ENCODE measurements around the gene SMYD1. TPM values are rescaled to one million over a fixed set of nuclear protein-coding genes. Genes with fewer than 3 reads are reported as not detected.

The SMYD1 gene
- total RNA-seq, 1 experiment from 2014 or later = not detected

- no peak overlapping the region for H3K27ac Mint-ChIP-seq (ENCODE audit: unreplicated experiment)
- H3K4me3 Mint-ChIP-seq (ENCODE audit: low read depth, unreplicated experiment) = no peak overlapping the region
- no peaks in the 10 kb centered on the region for H3K36me3 Mint-ChIP-seq (ENCODE audit: insufficient read depth, unreplicated experiment)
- DNase-seq = no peak
- no peaks in the 10 kb centered on the region for H3K9me3 Mint-ChIP-seq (ENCODE audit: low read depth, unreplicated experiment)
- H3K27me3 Mint-ChIP-seq (ENCODE audit: unreplicated experiment) = peaks cover 60% of the 10 kb centered on the region
- no peak for TF ChIP-seq CTCF (IDR thresholded peaks at IDR 0.05; ENCODE audit: unreplicated experiment)
- CTCF ChIA-PET = no interaction called here
- no TSS peak for BruUV-seq (replicated peaks)
- no peaks in the 10 kb centered on the region for H3K4me1 Mint-ChIP-seq (ENCODE audit: low read depth, unreplicated experiment)
- intact Hi-C loops (cut with micrococcal nuclease; ENCODE audit: unreplicated experiment) = no loop called here
These were observed 61.8 kb downstream of the SMYD1 start for GRCh38 chr2:88129313-88129959.

- no peaks in the 10 kb centered on the region for H3K36me3 Mint-ChIP-seq (ENCODE audit: insufficient read depth, unreplicated experiment)
- H3K27me3 Mint-ChIP-seq (ENCODE audit: unreplicated experiment) = peaks cover 60% of the 10 kb centered on the region
- intact Hi-C loops (cut with micrococcal nuclease; ENCODE audit: unreplicated experiment) = no loop called here
- no peaks in the 10 kb centered on the region for H3K4me1 Mint-ChIP-seq (ENCODE audit: low read depth, unreplicated experiment)
- no peak overlapping the region for H3K27ac Mint-ChIP-seq (ENCODE audit: unreplicated experiment)
- no peak for DNase-seq
- CTCF ChIA-PET = no interaction called here
- no peak overlapping the region for H3K4me3 Mint-ChIP-seq (ENCODE audit: low read depth, unreplicated experiment)
- BruUV-seq (replicated peaks) = no TSS peak
- no peaks in the 10 kb centered on the region for H3K9me3 Mint-ChIP-seq (ENCODE audit: low read depth, unreplicated experiment)
- TF ChIP-seq CTCF (IDR thresholded peaks at IDR 0.05; ENCODE audit: unreplicated experiment) = no peak
These were observed 63.8 kb downstream of the SMYD1 start for GRCh38 chr2:88131201-88131998.

GRCh38 chr2:88131999-88132368, 64.4 kb downstream of the SMYD1 start:
- Mint-ChIP-seq H3K4me3 (ENCODE audit: low read depth, unreplicated experiment) (no peak overlapping the region), H3K27ac (ENCODE audit: unreplicated experiment) (no peak overlapping the region), H3K9me3 (ENCODE audit: low read depth, unreplicated experiment) (no peaks in the 10 kb centered on the region), H3K27me3 (ENCODE audit: unreplicated experiment) (peaks cover 60% of the 10 kb centered on the region), H3K4me1 (ENCODE audit: low read depth, unreplicated experiment) (no peaks in the 10 kb centered on the region), H3K36me3 (ENCODE audit: insufficient read depth, unreplicated experiment) (no peaks in the 10 kb centered on the region)
- CTCF ChIA-PET = no interaction called here
- no TSS peak for BruUV-seq (replicated peaks)
- no peak for DNase-seq
- intact Hi-C loops (cut with micrococcal nuclease; ENCODE audit: unreplicated experiment) = no loop called here
- no peak for TF ChIP-seq CTCF (IDR thresholded peaks at IDR 0.05; ENCODE audit: unreplicated experiment)

- no peaks in the 10 kb centered on the region for H3K36me3 Mint-ChIP-seq (ENCODE audit: insufficient read depth, unreplicated experiment)
- CTCF ChIA-PET = interaction anchor here (1.2 kb wide), 1 partner anchor 73 kb away, joined by 3 read pairs; no protein-coding TSS in a partner anchor
- no peaks in the 10 kb centered on the region for H3K9me3 Mint-ChIP-seq (ENCODE audit: low read depth, unreplicated experiment)
- intact Hi-C loops (cut with micrococcal nuclease; ENCODE audit: unreplicated experiment) = no loop called here
- BruUV-seq (replicated peaks) = no TSS peak
- no peak for TF ChIP-seq CTCF (IDR thresholded peaks at IDR 0.05; ENCODE audit: unreplicated experiment)
- peaks cover 46% of the 10 kb centered on the region for H3K27me3 Mint-ChIP-seq (ENCODE audit: unreplicated experiment)
- no peak for DNase-seq
- H3K4me1 Mint-ChIP-seq (ENCODE audit: low read depth, unreplicated experiment) = no peaks in the 10 kb centered on the region
- H3K4me3 Mint-ChIP-seq (ENCODE audit: low read depth, unreplicated experiment) = no peak overlapping the region
- no peak overlapping the region for H3K27ac Mint-ChIP-seq (ENCODE audit: unreplicated experiment)
These were observed 66.2 kb downstream of the SMYD1 start for GRCh38 chr2:88133875-88134274.
